Natural killer cell treated with Interleukin-12 subunit alpha and Interleukin-12 subunit beta and Interleukin-15 and Interleukin-18, amount 100 ng/mL, for 72 hours (primary cell): Measurements from ENCODE around the gene STAT3. TPM values are rescaled to one million over a fixed set of nuclear protein-coding genes. Genes with fewer than 3 reads are reported as not detected.
"Not testable (repeated sequence)": the region's sequence is repeated elsewhere in the genome, so short reads cannot be mapped to it uniquely, and the experiment has no call there.

Experiments used
- ATAC-seq, 2 donors: fragments of 150-1000 bp; cut with Tn5 transposase in 1 of 2; sonication (Bioruptor Pico), chemical (Tn5 transposase) in 1 of 2; 2 replicates each; pipeline ENCODE4 v1.10.0; 2021
- DNase-seq: peaks from one replicate; pipeline ENCODE4 v3.0.0; 2022; ENCODE audit warnings: low spot score
- H3K27ac Mint-ChIP-seq, 2 donors: 1 replicate in 1 of 2; 2 replicates in 1 of 2; pipeline ENCODE4 v1.8.0; 2022; ENCODE audit warnings: mixed read lengths in 2 of 2, mild to moderate bottlenecking in 1 of 2, moderate library complexity in 1 of 2
- H3K27me3 Mint-ChIP-seq, 2 donors: 1 replicate in 1 of 2; 2 replicates in 1 of 2; pipeline ENCODE4 v1.8.0; 2022; ENCODE audit warnings: mixed read lengths in 2 of 2
- H3K36me3 Mint-ChIP-seq: one replicate; pipeline ENCODE4 v1.8.0; 2022; ENCODE audit warnings: mixed read lengths
- H3K4me1 Mint-ChIP-seq, 2 donors: 1 replicate in 1 of 2; 2 replicates in 1 of 2; pipeline ENCODE4 v1.8.0; 2022; ENCODE audit warnings: low read depth in 2 of 2, mixed read lengths in 2 of 2, mild to moderate bottlenecking in 1 of 2
- H3K4me3 Mint-ChIP-seq: one replicate; pipeline ENCODE4 v1.8.0; 2022; ENCODE audit warnings: mixed read lengths
- H3K9me3 Mint-ChIP-seq: 2 replicates; pipeline ENCODE4 v1.8.0; 2022; ENCODE audit warnings: mixed read lengths
- total RNA-seq, 2 donors: library from RNA; stranded (reverse); gene quantifications; one replicate each; pipeline ENCODE4 v1.2.3, GENCODE V29; 2022

Gene STAT3
- total RNA-seq, 2 donors from 2014 or later, result 171 to 344 TPM

GRCh38 chr17:42341568-42341967, 46.7 kb downstream of the STAT3 start:
- Mint-ChIP-seq H3K4me3 (peak overlapping the region; percentile 65), H3K27ac (peak overlapping the region; percentile 65 to 68), H3K9me3 (no peaks in the 10 kb centered on the region), H3K27me3 (no peaks in the 10 kb centered on the region), H3K36me3 (peaks cover 28% of the 10 kb centered on the region), H3K4me1 (peaks cover 37 to 49% of the 10 kb centered on the region in 2 donors)
- no peak for ATAC-seq
- DNase-seq, result no peak

GRCh38 chr17:42340691-42341127, 47.5 kb downstream of the STAT3 start:
- peak overlapping the region; percentile 65 for H3K4me3 Mint-ChIP-seq
- no peaks in the 10 kb centered on the region for H3K27me3 Mint-ChIP-seq
- ATAC-seq, result peak; percentile 56 to 83
- H3K9me3 Mint-ChIP-seq, result no peaks in the 10 kb centered on the region
- peaks cover 35 to 49% of the 10 kb centered on the region in 2 donors for H3K4me1 Mint-ChIP-seq
- peak overlapping the region; percentile 65 to 68 for H3K27ac Mint-ChIP-seq
- H3K36me3 Mint-ChIP-seq, result peaks cover 27% of the 10 kb centered on the region
- DNase-seq, result no peak

- ATAC-seq (no peak), DNase-seq (no peak)
- peaks cover 35 to 52% of the 10 kb centered on the region in 2 donors for H3K4me1 Mint-ChIP-seq
- H3K9me3 Mint-ChIP-seq, result no peaks in the 10 kb centered on the region
- H3K4me3 Mint-ChIP-seq, result peak overlapping the region; percentile 29
- no peaks in the 10 kb centered on the region for H3K27me3 Mint-ChIP-seq
- H3K36me3 Mint-ChIP-seq, result peaks cover 28% of the 10 kb centered on the region
- H3K27ac Mint-ChIP-seq, result peak overlapping the region in 1 of 2 donors; percentile 37
These were observed 49.0 kb downstream of the STAT3 start for GRCh38 chr17:42339221-42339620.

- no peak for ATAC-seq
- Mint-ChIP-seq H3K4me3 (peak overlapping the region; percentile 61), H3K9me3 (no peaks in the 10 kb centered on the region), H3K4me1 (peaks cover 32 to 47% of the 10 kb centered on the region in 2 donors), H3K36me3 (peaks cover 34% of the 10 kb centered on the region), H3K27ac (peak overlapping the region in 1 of 2 donors; percentile 61), H3K27me3 (no peaks in the 10 kb centered on the region)
- no peak for DNase-seq
These were observed 49.7 kb downstream of the STAT3 start for GRCh38 chr17:42338427-42338985.

GRCh38 chr17:42337442-42337841, 50.8 kb downstream of the STAT3 start:
- DNase-seq, result no peak
- Mint-ChIP-seq H3K36me3 (peaks cover 39% of the 10 kb centered on the region), H3K4me3 (peak overlapping the region; percentile 75), H3K27ac (peak overlapping the region; percentile 62 to 76), H3K4me1 (peaks cover 28 to 41% of the 10 kb centered on the region in 2 donors), H3K27me3 (no peaks in the 10 kb centered on the region), H3K9me3 (no peaks in the 10 kb centered on the region)
- ATAC-seq, result peak; percentile 69 to 89

- ATAC-seq (no peak), DNase-seq (no peak)
- peaks cover 14 to 20% of the 10 kb centered on the region in 2 donors for H3K4me1 Mint-ChIP-seq
- no peak overlapping the region for H3K27ac Mint-ChIP-seq
- H3K27me3 Mint-ChIP-seq, result no peaks in the 10 kb centered on the region
- H3K36me3 Mint-ChIP-seq, result peaks cover 42% of the 10 kb centered on the region
- no peaks in the 10 kb centered on the region for H3K9me3 Mint-ChIP-seq
- H3K4me3 Mint-ChIP-seq, result no peak overlapping the region
These were observed 53.6 kb downstream of the STAT3 start for GRCh38 chr17:42334677-42335076.

GRCh38 chr17:42333053-42333452, 55.2 kb downstream of the STAT3 start:
- Mint-ChIP-seq H3K36me3 (peaks cover 34% of the 10 kb centered on the region), H3K27me3 (no peaks in the 10 kb centered on the region), H3K4me3 (no peak overlapping the region), H3K4me1 (peaks cover 5 to 9% of the 10 kb centered on the region in 2 donors), H3K27ac (no peak overlapping the region), H3K9me3 (no peaks in the 10 kb centered on the region)
- ATAC-seq (no peak), DNase-seq (no peak)

GRCh38 chr17:42329025-42329976, 58.9 kb downstream of the STAT3 start:
- Mint-ChIP-seq H3K4me3 (no peak overlapping the region), H3K9me3 (no peaks in the 10 kb centered on the region), H3K36me3 (peaks cover 24% of the 10 kb centered on the region), H3K27me3 (no peaks in the 10 kb centered on the region), H3K27ac (no peak overlapping the region), H3K4me1 (peaks cover 0 to 2% of the 10 kb centered on the region in 2 donors)
- ATAC-seq, result no peak
- no peak for DNase-seq

- Mint-ChIP-seq H3K4me1 (peaks cover 10 to 16% of the 10 kb centered on the region in 2 donors), H3K27me3 (no peaks in the 10 kb centered on the region), H3K9me3 (no peaks in the 10 kb centered on the region), H3K4me3 (no peak overlapping the region), H3K36me3 (peaks cover 16% of the 10 kb centered on the region), H3K27ac (no peak overlapping the region)
- ATAC-seq (no peak), DNase-seq (no peak)
These were observed 63.2 kb downstream of the STAT3 start for GRCh38 chr17:42325026-42325425.

- Mint-ChIP-seq H3K4me3 (no peak overlapping the region), H3K4me1 (peaks cover 19 to 22% of the 10 kb centered on the region in 2 donors), H3K36me3 (peaks cover 23% of the 10 kb centered on the region), H3K27me3 (no peaks in the 10 kb centered on the region), H3K27ac (no peak overlapping the region), H3K9me3 (no peaks in the 10 kb centered on the region)
- ATAC-seq, result no peak
- DNase-seq, result no peak
These were observed 64.9 kb downstream of the STAT3 start for GRCh38 chr17:42323268-42323773.

GRCh38 chr17:42322382-42323267, 65.6 kb downstream of the STAT3 start:
- no peak overlapping the region for H3K4me3 Mint-ChIP-seq
- H3K36me3 Mint-ChIP-seq, result peaks cover 23% of the 10 kb centered on the region
- H3K27me3 Mint-ChIP-seq, result no peaks in the 10 kb centered on the region
- peaks cover 19 to 22% of the 10 kb centered on the region in 2 donors for H3K4me1 Mint-ChIP-seq
- ATAC-seq (peak; percentile 94), DNase-seq (peak; percentile 91)
- no peak overlapping the region for H3K27ac Mint-ChIP-seq
- no peaks in the 10 kb centered on the region for H3K9me3 Mint-ChIP-seq

GRCh38 chr17:42321555-42321954, 66.7 kb downstream of the STAT3 start:
- ATAC-seq (no peak), DNase-seq (no peak)
- no peaks in the 10 kb centered on the region for H3K27me3 Mint-ChIP-seq
- no peak overlapping the region for H3K4me3 Mint-ChIP-seq
- H3K4me1 Mint-ChIP-seq, result peaks cover 16 to 22% of the 10 kb centered on the region in 2 donors
- no peaks in the 10 kb centered on the region for H3K9me3 Mint-ChIP-seq
- peaks cover 18% of the 10 kb centered on the region for H3K36me3 Mint-ChIP-seq
- H3K27ac Mint-ChIP-seq, result no peak overlapping the region

- H3K36me3 Mint-ChIP-seq, result peaks cover 18% of the 10 kb centered on the region
- H3K9me3 Mint-ChIP-seq, DNase-seq, H3K4me3 Mint-ChIP-seq, H3K27me3 Mint-ChIP-seq, H3K27ac Mint-ChIP-seq, ATAC-seq: not testable (repeated sequence)
- H3K4me1 Mint-ChIP-seq, result peaks cover 20 to 24% of the 10 kb centered on the region in 2 donors
These were observed 70.3 kb downstream of the STAT3 start for GRCh38 chr17:42317967-42318366.
